ENCODE measurements around the gene MEIOSIN.

DNA sequence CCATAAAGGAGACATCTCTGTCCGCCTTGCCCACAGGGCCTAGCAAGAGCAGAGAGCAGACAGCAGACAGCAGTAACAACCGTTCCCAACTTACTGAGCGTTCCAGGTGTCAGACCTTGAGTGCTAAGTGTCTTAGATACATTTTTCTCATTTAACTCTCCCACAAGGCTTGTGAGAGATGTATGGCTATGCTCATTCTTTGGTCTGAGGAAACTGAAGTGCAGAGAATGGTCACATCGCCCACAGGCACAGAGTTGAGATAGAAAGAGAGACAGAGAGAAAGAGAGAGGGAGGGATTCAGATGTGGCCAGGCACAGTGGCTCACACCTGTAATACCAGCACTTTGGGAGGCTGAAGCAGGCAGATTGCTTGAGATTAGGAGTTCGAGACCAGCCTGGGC is 14.3 kb downstream of the MEIOSIN start:
- TF ChIP-seq ZNF529 (tag by site-specific recombination; IDR thresholded peaks at IDR 0.05; ENCODE audit: insufficient replicate concordance) = no peak
- no peak for TF ChIP-seq ZNF416 (tag by site-specific recombination; IDR thresholded peaks at IDR 0.05)
- TF ChIP-seq ZBTB1 (tag by site-specific recombination; IDR thresholded peaks at IDR 0.05) = no peak
- no peak for TF ChIP-seq ZNF157 (tag by site-specific recombination; IDR thresholded peaks at IDR 0.05)
- TF ChIP-seq ZNF629 (tag by site-specific recombination; IDR thresholded peaks at IDR 0.05) = no peak
- no peak for TF ChIP-seq ZBTB8A (tag by site-specific recombination; IDR thresholded peaks at IDR 0.05)
- TF ChIP-seq, protein P1, sequence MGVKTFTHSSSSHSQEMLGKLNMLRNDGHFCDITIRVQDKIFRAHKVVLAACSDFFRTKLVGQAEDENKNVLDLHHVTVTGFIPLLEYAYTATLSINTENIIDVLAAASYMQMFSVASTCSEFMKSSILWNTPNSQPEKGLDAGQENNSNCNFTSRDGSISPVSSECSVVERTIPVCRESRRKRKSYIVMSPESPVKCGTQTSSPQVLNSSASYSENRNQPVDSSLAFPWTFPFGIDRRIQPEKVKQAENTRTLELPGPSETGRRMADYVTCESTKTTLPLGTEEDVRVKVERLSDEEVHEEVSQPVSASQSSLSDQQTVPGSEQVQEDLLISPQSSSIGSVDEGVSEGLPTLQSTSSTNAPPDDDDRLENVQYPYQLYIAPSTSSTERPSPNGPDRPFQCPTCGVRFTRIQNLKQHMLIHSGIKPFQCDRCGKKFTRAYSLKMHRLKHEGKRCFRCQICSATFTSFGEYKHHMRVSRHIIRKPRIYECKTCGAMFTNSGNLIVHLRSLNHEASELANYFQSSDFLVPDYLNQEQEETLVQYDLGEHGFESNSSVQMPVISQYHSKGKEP (tag by site-specific recombination; IDR thresholded peaks at IDR 0.05) = no peak
- no peak for TF ChIP-seq ZBTB7A (tag by site-specific recombination; IDR thresholded peaks at IDR 0.05; ENCODE audit: low read depth)
- no peak for TF ChIP-seq CTCF (tag by site-specific recombination; IDR thresholded peaks at IDR 0.05)
- TF ChIP-seq ZNF362 (tag by site-specific recombination; IDR thresholded peaks at IDR 0.05) = no peak
